Trophoblast cell (in vitro differentiated cells and primary cell): ENCODE measurements around the gene BCKDK.
"Not testable (repeated sequence)": the region's sequence is repeated elsewhere in the genome, so short reads cannot be mapped to it uniquely, and the experiment has no call there.

Experiments used
- DNase-seq, 2 donors: peaks; one replicate each; pipeline ENCODE4 v3.0.0-alpha.2; 2016
- H2AFZ ChIP-seq: 2 replicates; pipeline ENCODE4 v1.6.1; 2013; ENCODE audit warnings: low read length, moderate library complexity, mild to moderate bottlenecking; ENCODE audit not compliant: insufficient read depth, poor library complexity
- H2AK5ac ChIP-seq: 2 replicates; pipeline ENCODE4 v1.6.1; 2013; ENCODE audit warnings: mild to moderate bottlenecking, low read length
- H2BK120ac ChIP-seq: 2 replicates; pipeline ENCODE4 v1.6.1; 2013; ENCODE audit warnings: low read length, mild to moderate bottlenecking, moderate library complexity; ENCODE audit not compliant: insufficient read depth, poor library complexity
- H2BK12ac ChIP-seq: 2 replicates; pipeline ENCODE4 v1.6.1; 2013; ENCODE audit warnings: mild to moderate bottlenecking, low read length, moderate library complexity
- H2BK5ac ChIP-seq: 2 replicates; pipeline ENCODE4 v1.6.1; 2013; ENCODE audit warnings: low read length, low read depth, moderate library complexity, mild to moderate bottlenecking; ENCODE audit not compliant: poor library complexity
- H3K14ac ChIP-seq: 2 replicates; pipeline ENCODE4 v1.6.1; 2013; ENCODE audit warnings: mild to moderate bottlenecking, low read length
- H3K18ac ChIP-seq: 2 replicates; pipeline ENCODE4 v1.6.1; 2013; ENCODE audit warnings: mild to moderate bottlenecking, low read length
- H3K23ac ChIP-seq: 2 replicates; pipeline ENCODE4 v1.6.1; 2013; ENCODE audit warnings: low read length
- H3K27ac ChIP-seq: 2 replicates; pipeline ENCODE4 v1.5.1; 2013; ENCODE audit warnings: low read depth, mild to moderate bottlenecking, inconsistent platforms, low read length, moderate library complexity
- H3K27me3 ChIP-seq: 2 replicates; pipeline ENCODE4 v1.6.1; 2013; ENCODE audit warnings: inconsistent platforms, mild to moderate bottlenecking, low read length, moderate library complexity; ENCODE audit not compliant: insufficient read depth
- H3K36me3 ChIP-seq, 2 experiments: 1 replicate in 1 of 2; 2 replicates in 1 of 2; pipeline ENCODE4 v1.6.1; 2013; ENCODE audit warnings: low read length in 2 of 2, mild to moderate bottlenecking in 2 of 2, moderate library complexity in 1 of 2; ENCODE audit not compliant: insufficient read depth in 2 of 2, control insufficient read depth in 1 of 2
- H3K4ac ChIP-seq: 2 replicates; pipeline ENCODE4 v1.6.1; 2013; ENCODE audit warnings: low read depth, mild to moderate bottlenecking, low read length, moderate library complexity
- H3K4me1 ChIP-seq, 2 experiments: 1 replicate in 1 of 2; 2 replicates in 1 of 2; pipeline ENCODE4 v1.6.1; 2013; ENCODE audit warnings: low read length in 2 of 2, mild to moderate bottlenecking in 2 of 2, moderate library complexity in 1 of 2; ENCODE audit not compliant: insufficient read depth in 2 of 2, control insufficient read depth in 1 of 2
- H3K4me2 ChIP-seq: 2 replicates; pipeline ENCODE4 v1.6.1; 2013; ENCODE audit warnings: inconsistent platforms, mild to moderate bottlenecking, low read length, moderate library complexity
- H3K4me3 ChIP-seq: 2 replicates; pipeline ENCODE4 v1.5.1; 2013; ENCODE audit warnings: mild to moderate bottlenecking, low read depth, low read length, inconsistent platforms
- H3K79me1 ChIP-seq: one replicate; pipeline ENCODE4 v1.6.1; 2013; ENCODE audit warnings: low read length
- H3K79me2 ChIP-seq: 2 replicates; pipeline ENCODE4 v1.6.1; 2013; ENCODE audit warnings: low read length, mild to moderate bottlenecking; ENCODE audit not compliant: control insufficient read depth, insufficient read depth, poor library complexity
- H3K9ac ChIP-seq: 2 replicates; pipeline ENCODE4 v1.6.1; 2013; ENCODE audit warnings: mild to moderate bottlenecking, low read length
- H3K9me3 ChIP-seq: 2 replicates; pipeline ENCODE4 v1.6.1; 2013; ENCODE audit warnings: low read depth, mild to moderate bottlenecking, control low read depth, inconsistent platforms, low read length; ENCODE audit not compliant: insufficient read depth
- H4K12ac ChIP-seq: 2 replicates; pipeline ENCODE4 v1.6.1; 2013; ENCODE audit warnings: low read depth, mild to moderate bottlenecking, low read length, moderate library complexity
- H4K8ac ChIP-seq: 2 replicates; pipeline ENCODE4 v1.6.1; 2013; ENCODE audit warnings: low read depth, mild to moderate bottlenecking, low read length, moderate library complexity
- H4K91ac ChIP-seq: one replicate; pipeline ENCODE4 v1.6.1; 2013; ENCODE audit warnings: low read depth, mild to moderate bottlenecking, low read length, moderate library complexity
- WGBS: extraction: QIAGEN DNeasy Blood & Tissue Kit; methylation state at CpG from one replicate; pipeline ENCODE4 v1.1.7; 2013; ENCODE audit warnings: missing lambda C conversion rate; ENCODE audit not compliant: insufficient read length, insufficient coverage; ENCODE audit errors: extremely low coverage; 5-methylcytosine and 5-hydroxymethylcytosine counted together

The BCKDK gene

DNA sequence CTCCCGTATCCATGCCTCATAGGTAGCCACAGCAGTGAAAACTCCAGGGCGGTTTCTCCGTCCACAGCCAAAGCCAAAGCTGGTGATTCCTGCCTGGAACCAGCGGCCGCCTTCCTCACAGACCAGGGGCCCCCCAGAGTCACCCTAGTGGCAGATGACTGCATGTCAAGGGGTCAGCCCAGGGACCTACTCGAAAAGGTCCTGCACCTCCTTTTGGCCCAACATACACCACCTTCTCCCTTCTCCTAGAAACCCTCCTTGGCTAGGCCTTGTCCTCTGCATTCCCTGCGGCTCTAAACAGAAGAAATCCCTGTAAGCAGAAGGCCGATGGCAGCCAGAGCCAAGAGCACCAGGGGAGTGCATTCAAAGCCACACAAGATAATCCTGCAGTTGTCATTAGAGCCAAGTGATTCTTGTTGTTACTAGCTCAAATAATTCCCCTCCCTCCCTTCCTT lies 35.5 kb downstream of the BCKDK start:
- no peak for DNase-seq
- Histone ChIP-seq H4K12ac (no peak overlapping the region), H4K8ac (no peak overlapping the region)

GRCh38 chr16:31144418-31144817 lies 36.2 kb downstream of the BCKDK start:
- not testable (repeated sequence) for H4K12ac ChIP-seq, H2BK12ac ChIP-seq, H3K27me3 ChIP-seq, H3K4me3 ChIP-seq, H2AK5ac ChIP-seq, H3K23ac ChIP-seq, H3K4me2 ChIP-seq, H2AFZ ChIP-seq, H3K9me3 ChIP-seq, H3K18ac ChIP-seq, H3K27ac ChIP-seq, H3K36me3 ChIP-seq, H3K4ac ChIP-seq, H2BK120ac ChIP-seq, H3K14ac ChIP-seq, H3K79me2 ChIP-seq, H3K9ac ChIP-seq, DNase-seq, H2BK5ac ChIP-seq, H4K8ac ChIP-seq, H4K91ac ChIP-seq
- WGBS = no CpG with 5 or more reads among the region's 7 CpGs
- Histone ChIP-seq H3K79me1 (peaks cover 11% of the 10 kb centered on the region), H3K4me1 (peaks cover 12 to 17% of the 10 kb centered on the region in 2 experiments)

More for the DNA sequence above, 35.5 kb downstream of the BCKDK start:
- no peak overlapping the region for H3K4ac ChIP-seq
- no peak overlapping the region for H3K4me2 ChIP-seq
- no peak overlapping the region for H2BK5ac ChIP-seq
- no peaks in the 10 kb centered on the region for H3K27me3 ChIP-seq
- no peak overlapping the region for H2AFZ ChIP-seq
- no peak overlapping the region for H2BK120ac ChIP-seq
- peaks cover 19 to 24% of the 10 kb centered on the region in 2 experiments for H3K4me1 ChIP-seq
- H3K79me1 ChIP-seq = peaks cover 17% of the 10 kb centered on the region
- H3K36me3 ChIP-seq = no peaks in the 10 kb centered on the region
- H3K79me2 ChIP-seq = peaks cover 3% of the 10 kb centered on the region
- no peak overlapping the region for H2BK12ac ChIP-seq
- no peak overlapping the region for H3K23ac ChIP-seq
- H3K27ac ChIP-seq = no peak overlapping the region
- H4K91ac ChIP-seq = no peak overlapping the region
- H3K9ac ChIP-seq = no peak overlapping the region
- no CpG with 5 or more reads among the region's 8 CpGs for WGBS
- no peak overlapping the region for H3K4me3 ChIP-seq
- no peak overlapping the region for H2AK5ac ChIP-seq
- peaks cover 2% of the 10 kb centered on the region for H3K9me3 ChIP-seq
- H3K14ac ChIP-seq = no peak overlapping the region
- no peak overlapping the region for H3K18ac ChIP-seq

DNA sequence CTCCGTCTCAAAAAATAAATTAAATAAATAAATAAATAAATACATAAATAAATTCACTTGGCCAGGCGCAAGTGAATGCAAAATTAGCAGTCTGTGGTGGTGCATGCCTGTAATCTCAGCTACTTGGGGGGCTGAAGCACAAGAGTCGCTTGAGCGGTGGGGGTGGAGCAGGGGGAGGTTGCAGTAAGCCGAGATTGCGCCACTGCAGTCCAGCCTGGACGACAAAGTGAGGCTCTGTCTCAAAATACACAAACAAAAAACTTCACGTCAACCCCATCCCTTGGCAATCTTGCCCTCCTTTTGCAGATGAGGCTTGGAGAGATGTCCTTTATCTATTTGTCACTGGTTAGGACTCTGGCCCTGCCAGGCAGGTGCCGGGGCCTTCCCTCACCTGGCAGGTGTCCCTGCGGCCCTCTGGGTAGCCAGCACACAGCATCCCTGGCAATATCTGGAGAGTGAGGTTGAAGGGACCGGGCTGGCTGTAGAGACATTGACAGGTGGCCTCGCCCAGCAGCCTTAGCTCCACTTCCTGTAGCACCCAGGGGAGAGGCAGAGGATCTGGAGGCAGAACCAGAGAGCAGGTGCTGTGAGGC lies 37.3 kb downstream of the BCKDK start:
- H3K36me3 ChIP-seq = no peaks in the 10 kb centered on the region
- no peak overlapping the region for H3K4ac ChIP-seq
- H2AFZ ChIP-seq = no peak overlapping the region
- no peak overlapping the region for H4K8ac ChIP-seq
- H4K12ac ChIP-seq = no peak overlapping the region
- H2BK12ac ChIP-seq = no peak overlapping the region
- H4K91ac ChIP-seq = no peak overlapping the region
- no peak overlapping the region for H2BK5ac ChIP-seq
- no peak overlapping the region for H3K14ac ChIP-seq
- no peak overlapping the region for H3K9ac ChIP-seq
- H3K23ac ChIP-seq = no peak overlapping the region
- H3K27ac ChIP-seq = no peak overlapping the region
- DNase-seq = no peak
- H3K27me3 ChIP-seq = no peaks in the 10 kb centered on the region
- H2BK120ac ChIP-seq = no peak overlapping the region
- peaks cover 2% of the 10 kb centered on the region for H3K9me3 ChIP-seq
- no peak overlapping the region for H3K4me2 ChIP-seq
- peaks cover 3% of the 10 kb centered on the region for H3K79me2 ChIP-seq
- peaks cover 11% of the 10 kb centered on the region for H3K79me1 ChIP-seq
- no peak overlapping the region for H3K18ac ChIP-seq
- no CpG with 5 or more reads among the region's 12 CpGs for WGBS
- H3K4me3 ChIP-seq = no peak overlapping the region
- H3K4me1 ChIP-seq = peaks cover 10 to 17% of the 10 kb centered on the region in 2 experiments
- H2AK5ac ChIP-seq = no peak overlapping the region

DNA sequence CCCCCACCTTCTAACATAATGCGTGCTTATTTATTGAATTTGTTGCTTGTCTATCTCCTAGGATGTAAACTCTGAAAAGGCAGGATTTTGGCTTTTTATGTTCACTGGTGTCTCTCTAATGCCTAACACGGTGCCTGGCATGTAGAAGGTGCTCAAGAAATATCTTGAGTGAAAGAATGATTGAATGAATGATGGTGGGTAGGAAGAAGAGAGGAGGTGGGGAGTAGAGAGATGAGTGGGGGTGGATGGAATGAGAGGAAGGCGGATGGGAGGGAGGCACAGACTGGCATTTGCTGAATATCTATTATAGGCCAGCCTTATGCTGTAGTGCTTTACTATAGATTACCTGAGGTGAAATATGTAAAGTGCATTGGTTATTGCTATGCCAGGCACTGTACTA lies 39.4 kb downstream of the BCKDK start:
- H3K79me1 ChIP-seq = peaks cover 3% of the 10 kb centered on the region
- H3K79me2 ChIP-seq = peaks cover 2% of the 10 kb centered on the region
- no peaks in the 10 kb centered on the region for H3K27me3 ChIP-seq
- no peak overlapping the region for H3K4ac ChIP-seq
- no peaks in the 10 kb centered on the region for H3K36me3 ChIP-seq
- no peak overlapping the region for H2AFZ ChIP-seq
- no peak overlapping the region for H2BK120ac ChIP-seq
- peaks cover 4 to 10% of the 10 kb centered on the region in 2 experiments for H3K4me1 ChIP-seq
- no peak overlapping the region for H3K27ac ChIP-seq
- no peak overlapping the region for H4K12ac ChIP-seq
- H2BK5ac ChIP-seq = no peak overlapping the region
- no peak overlapping the region for H3K4me2 ChIP-seq
- H3K4me3 ChIP-seq = no peak overlapping the region
- H3K23ac ChIP-seq = no peak overlapping the region
- no peak overlapping the region for H3K14ac ChIP-seq
- H4K8ac ChIP-seq = no peak overlapping the region
- no peak overlapping the region for H2BK12ac ChIP-seq
- DNase-seq = no peak
- no peak overlapping the region for H4K91ac ChIP-seq
- H3K9ac ChIP-seq = no peak overlapping the region
- WGBS = no CpG with 5 or more reads among the region's 3 CpGs
- H3K18ac ChIP-seq = no peak overlapping the region
- H2AK5ac ChIP-seq = no peak overlapping the region
- peaks cover 2% of the 10 kb centered on the region for H3K9me3 ChIP-seq
